Activated naive CD4-positive, alpha-beta T cell treated with anti-CD3 and anti-CD28 coated beads, Interleukin-2, amount 10 ng/mL, durations not matched to agents 7 days and 5 days (primary cell): Measurements from ENCODE around the gene MAMLD1.

Experiments used
- CTCF ChIA-PET: fragments of 350-600 bp; sonication (Branson Sonifier 250); formaldehyde crosslinking; loops from one replicate; lab custom pipeline; 2021; ENCODE audit warnings: antibody characterized with exemption; lab: Charles Lee
- DNase-seq: peaks from one replicate; pipeline ENCODE4 v3.0.0-alpha.2; 2020
- H3K27ac Mint-ChIP-seq: one replicate; pipeline ENCODE4 v1.8.0; 2021; ENCODE audit warnings: mild to moderate bottlenecking, moderate library complexity, mixed read lengths
- H3K27me3 Mint-ChIP-seq: one replicate; pipeline ENCODE4 v1.8.0; 2021; ENCODE audit warnings: mild to moderate bottlenecking, mixed read lengths
- H3K36me3 Mint-ChIP-seq: one replicate; pipeline ENCODE4 v1.8.0; 2021; ENCODE audit warnings: mixed read lengths
- H3K4me1 Mint-ChIP-seq: one replicate; pipeline ENCODE4 v1.8.0; 2021; ENCODE audit warnings: mixed read lengths
- H3K4me3 Mint-ChIP-seq: one replicate; pipeline ENCODE4 v1.8.0; 2021; ENCODE audit warnings: mild to moderate bottlenecking, moderate library complexity, mixed read lengths
- H3K9me3 Mint-ChIP-seq: one replicate; pipeline ENCODE4 v1.8.0; 2021; ENCODE audit warnings: mixed read lengths

The MAMLD1 gene

GRCh38 chrX:150465326-150465725 lies 102.2 kb downstream of the MAMLD1 start:
- peaks cover under 1% of the 10 kb centered on the region for H3K4me1 Mint-ChIP-seq

GRCh38 chrX:150465881-150466775 lies 103.0 kb downstream of the MAMLD1 start:
- Mint-ChIP-seq H3K4me3 (no peak overlapping the region), H3K27me3 (no peaks in the 10 kb centered on the region), H3K9me3 (no peaks in the 10 kb centered on the region), H3K27ac (no peak overlapping the region), H3K36me3 (peaks cover 6% of the 10 kb centered on the region), H3K4me1 (no peaks in the 10 kb centered on the region)
- no peak for DNase-seq
- CTCF ChIA-PET: interaction anchor here (2.6 kb wide), 1 partner anchor 17 kb away, joined by 5 read pairs; no protein-coding TSS in a partner anchor

More at GRCh38 chrX:150465326-150465725, 102.2 kb downstream of the MAMLD1 start:
- Mint-ChIP-seq H3K9me3 (no peaks in the 10 kb centered on the region), H3K4me3 (no peak overlapping the region), H3K27me3 (no peaks in the 10 kb centered on the region), H3K27ac (no peak overlapping the region), H3K36me3 (peaks cover 2% of the 10 kb centered on the region)
- CTCF ChIA-PET: no interaction called here
- no peak for DNase-seq

GRCh38 chrX:150472306-150472705 lies 109.2 kb downstream of the MAMLD1 start:
- Mint-ChIP-seq H3K4me1 (peaks cover 13% of the 10 kb centered on the region), H3K4me3 (no peak overlapping the region), H3K36me3 (peaks cover 7% of the 10 kb centered on the region), H3K27me3 (no peaks in the 10 kb centered on the region), H3K9me3 (no peaks in the 10 kb centered on the region), H3K27ac (no peak overlapping the region)
- CTCF ChIA-PET: no interaction called here
- no peak for DNase-seq

- DNase-seq: no peak
- Mint-ChIP-seq H3K27me3 (no peaks in the 10 kb centered on the region), H3K36me3 (peaks cover 7% of the 10 kb centered on the region), H3K9me3 (no peaks in the 10 kb centered on the region), H3K4me1 (peaks cover 23% of the 10 kb centered on the region), H3K4me3 (no peak overlapping the region), H3K27ac (no peak overlapping the region)
- CTCF ChIA-PET: interaction anchor here (0.7 kb wide), 1 partner anchor 9 kb away, joined by 4 read pairs; no protein-coding TSS in a partner anchor
Measured at GRCh38 chrX:150473371-150473770, 110.3 kb downstream of the MAMLD1 start.

GRCh38 chrX:150475461-150475860 lies 112.3 kb downstream of the MAMLD1 start:
- no peaks in the 10 kb centered on the region for H3K9me3 Mint-ChIP-seq
- H3K27me3 Mint-ChIP-seq: no peaks in the 10 kb centered on the region
- DNase-seq: no peak
- peaks cover 43% of the 10 kb centered on the region for H3K4me1 Mint-ChIP-seq
- H3K4me3 Mint-ChIP-seq: no peak overlapping the region
- CTCF ChIA-PET: no interaction called here
- no peak overlapping the region for H3K27ac Mint-ChIP-seq
- H3K36me3 Mint-ChIP-seq: peaks cover 10% of the 10 kb centered on the region

- Mint-ChIP-seq H3K27ac (peak overlapping the region; percentile 29), H3K27me3 (no peaks in the 10 kb centered on the region), H3K36me3 (peaks cover 11% of the 10 kb centered on the region), H3K4me3 (no peak overlapping the region), H3K9me3 (no peaks in the 10 kb centered on the region), H3K4me1 (peaks cover 50% of the 10 kb centered on the region)
- no peak for DNase-seq
- CTCF ChIA-PET: no interaction called here
Measured at GRCh38 chrX:150476164-150476699, 113.1 kb downstream of the MAMLD1 start.

GRCh38 chrX:150477371-150477770 lies 114.3 kb downstream of the MAMLD1 start:
- H3K9me3 Mint-ChIP-seq: no peaks in the 10 kb centered on the region
- peaks cover 61% of the 10 kb centered on the region for H3K4me1 Mint-ChIP-seq
- peaks cover 11% of the 10 kb centered on the region for H3K36me3 Mint-ChIP-seq
- DNase-seq: no peak
- peak overlapping the region; percentile 90 for H3K27ac Mint-ChIP-seq
- no peak overlapping the region for H3K4me3 Mint-ChIP-seq
- no peaks in the 10 kb centered on the region for H3K27me3 Mint-ChIP-seq
- CTCF ChIA-PET: interaction anchor here (0.6 to 1.7 kb wide), 2 partner anchors 26 to 112 kb away, joined by 3 read pairs; no protein-coding TSS in a partner anchor

- CTCF ChIA-PET: interaction anchor here (1.0 kb wide), 2 partner anchors 29 to 114 kb away, joined by 3 to 4 read pairs; no protein-coding TSS in a partner anchor
- Mint-ChIP-seq H3K9me3 (no peaks in the 10 kb centered on the region), H3K27ac (peak overlapping the region; percentile 90)
Measured at GRCh38 chrX:150478496-150479492, 115.7 kb downstream of the MAMLD1 start.

GRCh38 chrX:150482537-150483206 lies 119.6 kb downstream of the MAMLD1 start:
- peak; percentile 40 for DNase-seq
- peak overlapping the region; percentile 80 for H3K27ac Mint-ChIP-seq
- H3K9me3 Mint-ChIP-seq: no peaks in the 10 kb centered on the region
- H3K4me3 Mint-ChIP-seq: no peak overlapping the region
- CTCF ChIA-PET: interaction anchor here (0.9 to 9.5 kb wide), 7 partner anchors 9 to 121 kb away, joined by 3 to 96 read pairs (median 4); partner anchors contain the start of gene MAMLD1
- H3K27me3 Mint-ChIP-seq: no peaks in the 10 kb centered on the region
- H3K36me3 Mint-ChIP-seq: peaks cover 14% of the 10 kb centered on the region
- H3K4me1 Mint-ChIP-seq: peaks cover 71% of the 10 kb centered on the region

More at GRCh38 chrX:150478496-150479492, 115.7 kb downstream of the MAMLD1 start:
- Mint-ChIP-seq H3K36me3 (peaks cover 17% of the 10 kb centered on the region), H3K4me3 (peak overlapping the region; percentile 34), H3K27me3 (no peaks in the 10 kb centered on the region), H3K4me1 (peaks cover 74% of the 10 kb centered on the region)
- DNase-seq: peak; percentile 44

GRCh38 chrX:150483356-150483985 lies 120.4 kb downstream of the MAMLD1 start:
- no peak overlapping the region for H3K4me3 Mint-ChIP-seq
- H3K9me3 Mint-ChIP-seq: no peaks in the 10 kb centered on the region
- no peaks in the 10 kb centered on the region for H3K27me3 Mint-ChIP-seq
- H3K27ac Mint-ChIP-seq: peak overlapping the region; percentile 80
- H3K36me3 Mint-ChIP-seq: peaks cover 14% of the 10 kb centered on the region
- no peak for DNase-seq
- CTCF ChIA-PET: interaction anchor here (0.9 to 9.5 kb wide), 7 partner anchors 10 to 121 kb away, joined by 3 to 96 read pairs (median 4); partner anchors contain the start of gene MAMLD1
- peaks cover 63% of the 10 kb centered on the region for H3K4me1 Mint-ChIP-seq

GRCh38 chrX:150486011-150486410 lies 122.9 kb downstream of the MAMLD1 start:
- peaks cover 41% of the 10 kb centered on the region for H3K4me1 Mint-ChIP-seq
- H3K36me3 Mint-ChIP-seq: peaks cover 8% of the 10 kb centered on the region
- H3K4me3 Mint-ChIP-seq: no peak overlapping the region
- H3K27ac Mint-ChIP-seq: no peak overlapping the region
- peak; percentile 67 for DNase-seq
- CTCF ChIA-PET: interaction anchor here (0.6 to 9.5 kb wide), 5 partner anchors 9 to 121 kb away, joined by 3 to 96 read pairs (median 7); partner anchors contain the start of gene MAMLD1
- no peaks in the 10 kb centered on the region for H3K27me3 Mint-ChIP-seq
- no peaks in the 10 kb centered on the region for H3K9me3 Mint-ChIP-seq

GRCh38 chrX:150487369-150488094 lies 124.4 kb downstream of the MAMLD1 start:
- CTCF ChIA-PET: interaction anchor here (0.8 to 9.5 kb wide), 3 partner anchors 38 to 122 kb away, joined by 3 to 96 read pairs (median 70); partner anchors contain the start of gene MAMLD1
- DNase-seq: no peak
- no peaks in the 10 kb centered on the region for H3K9me3 Mint-ChIP-seq
- peaks cover 27% of the 10 kb centered on the region for H3K4me1 Mint-ChIP-seq
- H3K27ac Mint-ChIP-seq: no peak overlapping the region
- no peak overlapping the region for H3K4me3 Mint-ChIP-seq
- peaks cover 6% of the 10 kb centered on the region for H3K36me3 Mint-ChIP-seq
- H3K27me3 Mint-ChIP-seq: peaks cover 6% of the 10 kb centered on the region
